ENCODE measurements around the gene RASD1.

DNA sequence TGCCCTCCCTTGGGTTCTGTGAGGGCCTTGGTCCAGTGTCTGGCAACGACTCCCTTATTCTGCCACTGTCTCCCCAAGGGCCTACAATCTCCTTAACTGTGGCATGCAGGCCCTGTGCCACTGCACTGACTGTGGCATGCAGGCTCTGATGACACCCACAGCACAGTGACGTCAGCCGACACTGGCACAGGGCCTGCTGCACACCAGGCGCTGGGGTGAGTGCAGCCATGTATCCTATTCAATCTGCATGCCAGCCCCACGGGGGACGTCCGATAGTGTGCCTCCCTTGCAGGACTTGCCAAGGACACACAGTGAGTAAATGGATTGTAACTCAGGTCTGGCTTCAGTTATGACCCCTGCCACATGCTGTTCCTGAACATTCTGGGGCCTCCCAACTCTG lies 39.8 kb upstream of the RASD1 start:
- TF ChIP-seq, protein P1, sequence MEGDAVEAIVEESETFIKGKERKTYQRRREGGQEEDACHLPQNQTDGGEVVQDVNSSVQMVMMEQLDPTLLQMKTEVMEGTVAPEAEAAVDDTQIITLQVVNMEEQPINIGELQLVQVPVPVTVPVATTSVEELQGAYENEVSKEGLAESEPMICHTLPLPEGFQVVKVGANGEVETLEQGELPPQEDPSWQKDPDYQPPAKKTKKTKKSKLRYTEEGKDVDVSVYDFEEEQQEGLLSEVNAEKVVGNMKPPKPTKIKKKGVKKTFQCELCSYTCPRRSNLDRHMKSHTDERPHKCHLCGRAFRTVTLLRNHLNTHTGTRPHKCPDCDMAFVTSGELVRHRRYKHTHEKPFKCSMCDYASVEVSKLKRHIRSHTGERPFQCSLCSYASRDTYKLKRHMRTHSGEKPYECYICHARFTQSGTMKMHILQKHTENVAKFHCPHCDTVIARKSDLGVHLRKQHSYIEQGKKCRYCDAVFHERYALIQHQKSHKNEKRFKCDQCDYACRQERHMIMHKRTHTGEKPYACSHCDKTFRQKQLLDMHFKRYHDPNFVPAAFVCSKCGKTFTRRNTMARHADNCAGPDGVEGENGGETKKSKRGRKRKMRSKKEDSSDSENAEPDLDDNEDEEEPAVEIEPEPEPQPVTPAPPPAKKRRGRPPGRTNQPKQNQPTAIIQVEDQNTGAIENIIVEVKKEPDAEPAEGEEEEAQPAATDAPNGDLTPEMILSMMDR (IDR thresholded peaks at IDR 0.05): no peak
- TF ChIP-seq POLR2A (IDR thresholded peaks at IDR 0.05): no peak
